ENCODE results near the gene ABCB11.

ABCB11 gene

DNA sequence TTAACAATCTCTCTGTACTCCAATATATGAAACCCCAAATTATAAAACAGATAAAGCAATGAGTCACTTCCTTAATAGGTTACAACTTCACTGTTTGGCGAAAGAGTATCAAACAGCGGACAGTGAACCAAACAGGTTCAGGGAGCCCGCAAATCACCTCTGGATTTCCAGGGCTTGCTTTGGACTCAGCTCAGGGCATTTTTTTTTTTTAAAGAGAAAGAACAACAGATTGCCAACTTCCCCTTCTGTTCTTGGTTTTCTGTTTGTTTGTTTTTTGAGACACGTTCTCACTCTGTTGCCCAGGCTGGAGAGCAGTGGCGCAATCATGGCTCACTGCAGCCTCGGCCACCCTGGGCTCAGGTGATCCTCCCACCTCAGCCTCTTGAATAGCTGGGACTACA, 52.7 kb downstream of the ABCB11 start:
- Histone ChIP-seq H3K9ac (no peak overlapping the region), H3K4me2 (ENCODE audit: low read length) (no peak overlapping the region), H3K27me3 (ENCODE audit: control insufficient read depth, insufficient read depth, low read length) (no peaks in the 10 kb centered on the region), H3K9me3 (ENCODE audit: control insufficient read depth, low read length) (no peaks in the 10 kb centered on the region), H2AFZ (no peak overlapping the region), H3K36me3 (ENCODE audit: control insufficient read depth, insufficient read depth, low read length) (no peaks in the 10 kb centered on the region), H3K4me3 (ENCODE audit: low read depth, low read length) (no peak overlapping the region), H3K79me2 (no peaks in the 10 kb centered on the region), H3K4me1 (no peaks in the 10 kb centered on the region), H3K27ac (no peak overlapping the region)
- TF ChIP-seq, protein P1, sequence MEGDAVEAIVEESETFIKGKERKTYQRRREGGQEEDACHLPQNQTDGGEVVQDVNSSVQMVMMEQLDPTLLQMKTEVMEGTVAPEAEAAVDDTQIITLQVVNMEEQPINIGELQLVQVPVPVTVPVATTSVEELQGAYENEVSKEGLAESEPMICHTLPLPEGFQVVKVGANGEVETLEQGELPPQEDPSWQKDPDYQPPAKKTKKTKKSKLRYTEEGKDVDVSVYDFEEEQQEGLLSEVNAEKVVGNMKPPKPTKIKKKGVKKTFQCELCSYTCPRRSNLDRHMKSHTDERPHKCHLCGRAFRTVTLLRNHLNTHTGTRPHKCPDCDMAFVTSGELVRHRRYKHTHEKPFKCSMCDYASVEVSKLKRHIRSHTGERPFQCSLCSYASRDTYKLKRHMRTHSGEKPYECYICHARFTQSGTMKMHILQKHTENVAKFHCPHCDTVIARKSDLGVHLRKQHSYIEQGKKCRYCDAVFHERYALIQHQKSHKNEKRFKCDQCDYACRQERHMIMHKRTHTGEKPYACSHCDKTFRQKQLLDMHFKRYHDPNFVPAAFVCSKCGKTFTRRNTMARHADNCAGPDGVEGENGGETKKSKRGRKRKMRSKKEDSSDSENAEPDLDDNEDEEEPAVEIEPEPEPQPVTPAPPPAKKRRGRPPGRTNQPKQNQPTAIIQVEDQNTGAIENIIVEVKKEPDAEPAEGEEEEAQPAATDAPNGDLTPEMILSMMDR (IDR thresholded peaks at IDR 0.05), result no peak

DNA sequence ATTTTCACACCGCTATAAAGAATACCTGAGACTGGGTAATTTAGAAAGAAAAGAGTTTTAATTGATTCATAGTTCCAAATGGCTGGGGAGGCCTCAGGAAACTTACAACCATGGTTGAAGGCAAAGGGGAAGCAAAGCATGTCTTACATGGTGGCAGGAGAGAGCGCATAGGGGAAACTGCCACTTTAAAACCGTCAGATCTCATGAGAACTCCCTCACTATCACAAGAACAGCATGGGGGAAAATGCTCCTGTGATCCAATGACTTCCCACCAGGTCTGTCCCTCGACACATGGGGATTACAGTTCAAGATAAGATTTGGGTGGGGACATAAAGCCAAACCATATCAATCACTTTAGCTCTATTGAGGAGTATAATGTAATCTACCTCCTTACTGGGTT, 53.5 kb downstream of the ABCB11 start:
- no peaks in the 10 kb centered on the region for H3K79me2 ChIP-seq
- H3K9ac ChIP-seq, result no peak overlapping the region
- no peaks in the 10 kb centered on the region for H3K27me3 ChIP-seq (ENCODE audit: control insufficient read depth, insufficient read depth, low read length)
- no peaks in the 10 kb centered on the region for H3K4me1 ChIP-seq
- no peak overlapping the region for H2AFZ ChIP-seq
- TF ChIP-seq, protein P1 (IDR thresholded peaks at IDR 0.05), result no peak
- no peak overlapping the region for H3K4me3 ChIP-seq (ENCODE audit: low read depth, low read length)
- H3K36me3 ChIP-seq (ENCODE audit: control insufficient read depth, insufficient read depth, low read length), result no peaks in the 10 kb centered on the region
- no peak overlapping the region for H3K27ac ChIP-seq
- H3K9me3 ChIP-seq (ENCODE audit: control insufficient read depth, low read length), result no peaks in the 10 kb centered on the region
- no peak overlapping the region for H3K4me2 ChIP-seq (ENCODE audit: low read length)

DNA sequence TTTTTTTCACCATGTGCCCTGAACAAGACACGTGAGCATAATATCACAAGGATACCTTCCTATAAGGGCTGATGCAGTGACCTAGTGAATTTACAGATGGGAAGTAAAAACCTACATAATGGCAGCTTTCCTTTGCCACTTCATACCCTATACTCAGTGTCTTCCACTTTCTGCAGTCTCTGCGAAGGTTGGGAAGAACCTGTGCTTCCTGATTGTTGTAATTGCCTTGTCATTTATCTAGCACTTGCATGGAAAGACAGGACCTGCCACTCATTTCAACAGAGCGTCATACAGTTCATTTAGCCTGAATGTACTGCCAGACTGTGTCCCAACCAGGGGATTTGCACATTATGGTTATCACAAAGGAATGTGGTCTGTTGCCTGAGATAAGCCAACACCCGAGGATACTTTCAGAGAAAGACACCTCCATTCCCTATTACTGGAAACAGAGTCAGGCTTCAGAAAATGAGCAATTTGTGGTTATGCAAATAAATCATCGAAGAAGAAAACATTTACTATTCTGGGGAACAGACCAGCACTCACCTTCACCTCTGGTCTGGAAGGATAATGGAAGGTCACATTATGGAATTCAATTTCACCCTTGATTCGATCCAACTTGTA, 55.0 kb downstream of the ABCB11 start:
- no peak overlapping the region for H2AFZ ChIP-seq
- TF ChIP-seq, protein P1 (IDR thresholded peaks at IDR 0.05), result no peak
- no peak overlapping the region for H3K9ac ChIP-seq
- H3K4me2 ChIP-seq (ENCODE audit: low read length), result no peak overlapping the region
- no peaks in the 10 kb centered on the region for H3K27me3 ChIP-seq (ENCODE audit: control insufficient read depth, insufficient read depth, low read length)
- no peaks in the 10 kb centered on the region for H3K9me3 ChIP-seq (ENCODE audit: control insufficient read depth, low read length)
- no peaks in the 10 kb centered on the region for H3K4me1 ChIP-seq
- no peak overlapping the region for H3K27ac ChIP-seq
- H3K4me3 ChIP-seq (ENCODE audit: low read depth, low read length), result no peak overlapping the region
- no peaks in the 10 kb centered on the region for H3K79me2 ChIP-seq
- H3K36me3 ChIP-seq (ENCODE audit: control insufficient read depth, insufficient read depth, low read length), result no peaks in the 10 kb centered on the region

DNA sequence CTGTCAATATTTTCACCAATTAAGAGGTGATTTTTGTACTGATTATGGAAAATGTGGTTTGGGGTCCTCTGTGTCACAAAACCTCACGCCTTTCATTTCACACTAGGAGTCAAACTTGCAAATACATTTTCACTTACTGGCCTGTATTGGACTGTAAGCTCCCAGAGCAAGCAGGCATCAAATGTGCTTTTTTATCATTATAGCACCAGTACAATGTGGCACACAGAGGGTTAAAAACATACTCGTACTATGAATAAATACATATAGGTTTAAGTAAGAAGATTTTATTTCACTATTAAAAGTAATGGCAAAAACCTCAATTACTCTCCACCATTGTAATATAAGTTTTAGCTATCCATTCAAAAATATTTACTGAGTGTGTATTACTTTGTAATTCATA, 56.7 kb downstream of the ABCB11 start:
- Histone ChIP-seq H3K36me3 (ENCODE audit: control insufficient read depth, insufficient read depth, low read length) (no peaks in the 10 kb centered on the region), H2AFZ (no peak overlapping the region), H3K4me1 (no peaks in the 10 kb centered on the region), H3K9me3 (ENCODE audit: control insufficient read depth, low read length) (no peaks in the 10 kb centered on the region), H3K27ac (no peak overlapping the region), H3K4me3 (ENCODE audit: low read depth, low read length) (no peak overlapping the region), H3K27me3 (ENCODE audit: control insufficient read depth, insufficient read depth, low read length) (no peaks in the 10 kb centered on the region), H3K9ac (no peak overlapping the region), H3K4me2 (ENCODE audit: low read length) (no peak overlapping the region), H3K79me2 (no peaks in the 10 kb centered on the region)
- TF ChIP-seq, protein P1 (IDR thresholded peaks at IDR 0.05), result no peak

DNA sequence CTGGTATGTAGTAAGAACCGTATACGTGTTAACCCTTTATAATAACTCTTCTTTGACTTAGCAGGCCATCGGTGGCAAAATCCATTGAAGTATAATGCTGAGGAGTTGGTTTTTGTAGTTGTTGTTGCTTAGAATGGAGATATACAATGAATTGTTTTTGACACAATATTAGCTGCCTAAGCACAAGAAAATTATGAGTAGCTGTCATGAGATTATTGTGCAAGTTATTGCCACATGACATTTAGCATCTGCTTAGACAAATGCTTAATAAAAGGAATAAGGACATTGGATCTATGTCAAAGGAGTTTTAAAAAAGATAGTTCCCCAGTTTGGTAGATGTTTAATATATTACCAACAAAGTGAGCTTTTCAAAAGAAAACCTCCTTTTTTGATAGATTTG, 59.9 kb downstream of the ABCB11 start:
- H3K9ac ChIP-seq, result no peak overlapping the region
- no peak overlapping the region for H3K4me2 ChIP-seq (ENCODE audit: low read length)
- H3K27ac ChIP-seq, result no peak overlapping the region
- H3K79me2 ChIP-seq, result no peaks in the 10 kb centered on the region
- TF ChIP-seq, protein P1 (IDR thresholded peaks at IDR 0.05), result no peak
- no peaks in the 10 kb centered on the region for H3K27me3 ChIP-seq (ENCODE audit: control insufficient read depth, insufficient read depth, low read length)
- H3K36me3 ChIP-seq (ENCODE audit: control insufficient read depth, insufficient read depth, low read length), result no peaks in the 10 kb centered on the region
- no peak overlapping the region for H2AFZ ChIP-seq
- no peak overlapping the region for H3K4me3 ChIP-seq (ENCODE audit: low read depth, low read length)
- no peaks in the 10 kb centered on the region for H3K4me1 ChIP-seq
- no peaks in the 10 kb centered on the region for H3K9me3 ChIP-seq (ENCODE audit: control insufficient read depth, low read length)

Data from parathyroid adenoma (tissue), 2 donors.